Measurements from ENCODE around the gene TENM3. TPM values are rescaled to one million over a fixed set of nuclear protein-coding genes. Genes with fewer than 3 reads are reported as not detected.

Gene TENM3
- total RNA-seq, 1 donor from 2014 or later, result 40.4 TPM

DNA sequence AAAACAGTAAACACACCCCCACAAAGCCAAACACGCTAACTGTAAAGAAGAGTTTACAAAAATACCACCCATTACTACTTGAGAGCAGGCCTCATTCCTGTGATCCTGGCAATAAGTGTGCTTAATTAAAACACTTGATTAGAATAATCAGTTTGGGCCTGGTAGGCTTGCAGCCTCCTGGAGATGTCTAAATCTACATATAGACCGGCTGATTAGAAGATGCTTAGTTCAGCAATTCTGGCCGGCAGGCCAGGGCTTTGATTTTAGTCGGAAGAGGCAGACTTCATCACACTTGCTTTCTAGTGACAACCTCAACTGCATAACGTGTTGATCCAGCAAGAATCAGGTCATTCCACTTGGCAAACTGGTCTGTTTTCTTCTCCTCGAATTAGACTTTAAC, 560.0 kb downstream of the TENM3 start:
- H3K9me3 Mint-ChIP-seq (ENCODE audit: low read depth), result no peaks in the 10 kb centered on the region
- TF ChIP-seq, protein P1, sequence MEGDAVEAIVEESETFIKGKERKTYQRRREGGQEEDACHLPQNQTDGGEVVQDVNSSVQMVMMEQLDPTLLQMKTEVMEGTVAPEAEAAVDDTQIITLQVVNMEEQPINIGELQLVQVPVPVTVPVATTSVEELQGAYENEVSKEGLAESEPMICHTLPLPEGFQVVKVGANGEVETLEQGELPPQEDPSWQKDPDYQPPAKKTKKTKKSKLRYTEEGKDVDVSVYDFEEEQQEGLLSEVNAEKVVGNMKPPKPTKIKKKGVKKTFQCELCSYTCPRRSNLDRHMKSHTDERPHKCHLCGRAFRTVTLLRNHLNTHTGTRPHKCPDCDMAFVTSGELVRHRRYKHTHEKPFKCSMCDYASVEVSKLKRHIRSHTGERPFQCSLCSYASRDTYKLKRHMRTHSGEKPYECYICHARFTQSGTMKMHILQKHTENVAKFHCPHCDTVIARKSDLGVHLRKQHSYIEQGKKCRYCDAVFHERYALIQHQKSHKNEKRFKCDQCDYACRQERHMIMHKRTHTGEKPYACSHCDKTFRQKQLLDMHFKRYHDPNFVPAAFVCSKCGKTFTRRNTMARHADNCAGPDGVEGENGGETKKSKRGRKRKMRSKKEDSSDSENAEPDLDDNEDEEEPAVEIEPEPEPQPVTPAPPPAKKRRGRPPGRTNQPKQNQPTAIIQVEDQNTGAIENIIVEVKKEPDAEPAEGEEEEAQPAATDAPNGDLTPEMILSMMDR (IDR thresholded peaks at IDR 0.05; ENCODE audit: unreplicated experiment), result no peak
- peaks cover 19% of the 10 kb centered on the region for H3K36me3 Mint-ChIP-seq (ENCODE audit: insufficient read depth)
- H3K27me3 Mint-ChIP-seq, result peaks cover 24% of the 10 kb centered on the region
- DNase-seq (ENCODE audit: low spot score, unreplicated experiment), result no peak
- H3K4me1 Mint-ChIP-seq (ENCODE audit: low read depth), result peaks cover 4% of the 10 kb centered on the region
- H3K27ac Mint-ChIP-seq, result no peak overlapping the region
- no peak overlapping the region for H3K4me3 Mint-ChIP-seq (ENCODE audit: low read depth)

DNA sequence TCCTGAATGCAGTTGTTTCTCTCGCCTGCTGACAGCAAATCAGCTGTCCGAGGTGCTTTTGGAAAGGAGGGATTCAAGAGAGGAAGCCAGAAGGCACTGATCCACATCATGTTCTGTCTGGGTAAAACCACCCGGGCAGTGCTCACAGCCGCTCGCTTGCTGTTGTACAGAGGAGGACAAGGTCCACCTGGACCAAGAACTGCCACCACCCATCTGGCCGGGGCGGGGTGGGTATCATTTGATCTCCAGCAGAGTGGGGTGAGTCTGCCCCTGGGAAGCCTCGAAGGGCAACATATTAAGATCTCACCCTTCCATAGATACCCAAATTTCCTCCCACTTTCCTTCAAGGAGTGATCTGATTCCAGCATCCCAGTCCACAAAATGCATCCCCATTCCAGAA, 560.9 kb downstream of the TENM3 start:
- Mint-ChIP-seq H3K27me3 (peaks cover 24% of the 10 kb centered on the region), H3K4me1 (ENCODE audit: low read depth) (peaks cover 4% of the 10 kb centered on the region), H3K9me3 (ENCODE audit: low read depth) (no peaks in the 10 kb centered on the region), H3K4me3 (ENCODE audit: low read depth) (no peak overlapping the region), H3K36me3 (ENCODE audit: insufficient read depth) (peaks cover 14% of the 10 kb centered on the region), H3K27ac (no peak overlapping the region)
- TF ChIP-seq, protein P1 (IDR thresholded peaks at IDR 0.05; ENCODE audit: unreplicated experiment), result no peak
- no peak for DNase-seq (ENCODE audit: low spot score, unreplicated experiment)

DNA sequence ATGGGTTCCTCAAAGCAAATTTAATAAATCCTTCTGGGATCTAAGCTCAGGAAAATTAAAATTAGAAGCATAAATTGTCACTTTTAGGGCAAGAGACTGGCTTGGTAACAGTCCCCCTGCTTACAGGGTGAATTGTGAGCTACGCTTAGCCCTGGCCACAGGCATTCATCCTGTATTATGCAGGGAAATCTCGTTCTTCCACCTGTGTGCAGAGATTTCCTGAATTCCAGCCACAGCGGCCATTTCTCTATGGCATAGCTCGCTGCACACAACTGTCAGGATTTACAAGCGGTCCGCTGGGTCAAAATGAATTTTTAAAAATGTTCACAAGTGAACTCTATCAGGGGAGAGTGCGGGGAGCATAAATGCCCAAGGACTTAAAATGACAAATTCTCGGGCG, 562.1 kb downstream of the TENM3 start:
- H3K27ac Mint-ChIP-seq, result no peak overlapping the region
- no peak for DNase-seq (ENCODE audit: low spot score, unreplicated experiment)
- H3K27me3 Mint-ChIP-seq, result peaks cover 24% of the 10 kb centered on the region
- H3K9me3 Mint-ChIP-seq (ENCODE audit: low read depth), result no peaks in the 10 kb centered on the region
- TF ChIP-seq, protein P1 (IDR thresholded peaks at IDR 0.05; ENCODE audit: unreplicated experiment), result no peak
- H3K4me1 Mint-ChIP-seq (ENCODE audit: low read depth), result peaks cover 4% of the 10 kb centered on the region
- H3K4me3 Mint-ChIP-seq (ENCODE audit: low read depth), result no peak overlapping the region
- H3K36me3 Mint-ChIP-seq (ENCODE audit: insufficient read depth), result peaks cover 10% of the 10 kb centered on the region

GRCh38 chr4:182805750-182806149, 562.5 kb downstream of the TENM3 start:
- Mint-ChIP-seq H3K9me3 (ENCODE audit: low read depth) (no peaks in the 10 kb centered on the region), H3K36me3 (ENCODE audit: insufficient read depth) (peaks cover 5% of the 10 kb centered on the region), H3K27ac (no peak overlapping the region), H3K4me3 (ENCODE audit: low read depth) (no peak overlapping the region), H3K27me3 (peaks cover 24% of the 10 kb centered on the region), H3K4me1 (ENCODE audit: low read depth) (peaks cover 4% of the 10 kb centered on the region)
- TF ChIP-seq, protein P1 (IDR thresholded peaks at IDR 0.05; ENCODE audit: unreplicated experiment), result no peak
- DNase-seq (ENCODE audit: low spot score, unreplicated experiment), result no peak

DNA sequence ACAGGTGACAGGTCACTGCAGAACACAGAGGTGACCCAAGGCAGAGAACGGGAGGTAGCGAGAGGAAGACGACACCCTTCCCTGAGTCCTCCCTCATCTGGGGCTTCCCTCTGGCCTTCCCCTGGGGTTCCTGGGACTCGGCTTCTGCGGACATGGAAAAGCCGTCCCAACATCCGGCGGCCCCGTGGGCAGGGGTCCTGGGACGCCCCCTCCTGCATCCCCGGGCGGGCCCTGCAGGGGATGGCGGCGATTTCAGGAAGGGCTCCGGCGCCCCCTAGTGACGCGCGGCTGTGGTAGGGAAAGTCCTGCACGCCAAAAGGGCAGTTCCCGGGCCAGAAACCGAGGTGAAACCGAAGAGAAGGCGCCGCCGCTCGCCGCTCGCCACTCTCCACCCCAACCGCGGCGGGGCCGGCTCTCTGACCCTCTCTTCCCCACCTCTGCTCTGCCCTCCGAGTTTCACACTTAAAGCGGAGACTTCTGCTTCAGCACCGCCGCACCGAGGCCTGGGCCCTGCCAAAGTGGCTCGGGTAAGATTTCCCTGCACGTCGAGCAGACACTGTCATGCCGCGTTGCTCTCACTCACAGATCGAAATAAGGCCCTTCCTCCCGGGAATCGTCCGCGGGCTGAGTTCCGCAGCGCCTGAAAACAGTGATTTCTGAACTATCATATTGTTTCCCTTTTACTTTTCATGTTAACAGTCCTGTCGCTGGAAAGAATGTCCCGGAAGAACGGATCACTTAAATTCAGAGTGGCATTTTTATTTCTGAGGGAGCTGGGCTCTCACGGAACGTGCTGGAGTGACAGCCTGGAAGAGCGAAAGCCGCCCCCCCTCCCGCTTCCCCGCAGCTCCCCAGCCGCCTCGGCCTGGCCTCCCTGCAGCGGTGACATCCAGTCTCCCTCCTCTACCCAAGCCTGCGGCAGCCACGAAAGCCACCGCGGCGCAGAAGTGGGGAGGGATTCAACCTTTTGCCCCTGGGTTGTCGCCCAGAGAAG, 563.4 kb downstream of the TENM3 start:
- no peaks in the 10 kb centered on the region for H3K36me3 Mint-ChIP-seq (ENCODE audit: insufficient read depth)
- peaks cover 24% of the 10 kb centered on the region for H3K27me3 Mint-ChIP-seq
- H3K27ac Mint-ChIP-seq, result peak overlapping the region; percentile 42
- H3K9me3 Mint-ChIP-seq (ENCODE audit: low read depth), result no peaks in the 10 kb centered on the region
- peak overlapping the region; percentile 75 for H3K4me3 Mint-ChIP-seq (ENCODE audit: low read depth)
- TF ChIP-seq, protein P1 (IDR thresholded peaks at IDR 0.05; ENCODE audit: unreplicated experiment), result peak; percentile 97
- DNase-seq (ENCODE audit: low spot score, unreplicated experiment), result peak; percentile 85
- H3K4me1 Mint-ChIP-seq (ENCODE audit: low read depth), result peaks cover 4% of the 10 kb centered on the region

Data from progenitor cell of endocrine pancreas (in vitro differentiated cells).